Upper lobe of right lung (tissue), 1 donor: Measurements from ENCODE around the gene PYM1. TPM values are rescaled to one million over a fixed set of nuclear protein-coding genes. Genes with fewer than 3 reads are reported as not detected.

Source experiments
- ATAC-seq: fragments of 200-7000 bp; cut with Tn5 transposase; one replicate; pipeline ENCODE4 v1.9.1; 2020; ENCODE audit warnings: mild to moderate bottlenecking, moderate library complexity
- DNase-seq: peaks from one replicate; pipeline ENCODE4 v3.0.0-alpha.2; 2020
- H3K27ac ChIP-seq: fragments of 200-600 bp; one replicate; pipeline ENCODE4 v1.8.0; 2022
- H3K27me3 ChIP-seq: fragments of 200-600 bp; one replicate; pipeline ENCODE4 v1.8.0; 2022; ENCODE audit warnings: mild to moderate bottlenecking
- H3K36me3 ChIP-seq: fragments of 200-600 bp; one replicate; pipeline ENCODE4 v1.8.0; 2022
- H3K4me1 ChIP-seq: fragments of 200-600 bp; one replicate; pipeline ENCODE4 v1.8.0; 2022
- H3K4me3 ChIP-seq: fragments of 200-600 bp; one replicate; pipeline ENCODE4 v1.8.0; 2022; ENCODE audit warnings: mild to moderate bottlenecking
- H3K9me3 ChIP-seq: fragments of 200-600 bp; one replicate; pipeline ENCODE4 v1.8.0; 2022
- CTCF ChIP-seq: fragments of 200-600 bp; IDR thresholded peaks from one replicate; pipeline ENCODE4 v1.8.0; 2022; ENCODE audit warnings: antibody characterized with exemption
- intact Hi-C: fragments of 100-400 bp; cut with DNase I; formaldehyde crosslinking; loops from one replicate; pipeline ENCODE4 v1.11.0; 2022
- total RNA-seq: library from RNA; stranded (reverse); fragmentation: NEBNext Ultra II Directional; extraction: Animal tissue kit (Norgen Biotek cat#: 25700); gene quantifications from one replicate; pipeline ENCODE4 v1.2.1, GENCODE V29; 2021
- donor health status: DM: no; HTN: yes; CAD: no; lungs with severe emphysema.

The PYM1 gene
- total RNA-seq, 1 donor from 2014 or later: 29.1 TPM

- H3K27ac ChIP-seq: peak overlapping the region; percentile 55
- no peaks in the 10 kb centered on the region for H3K27me3 ChIP-seq
- H3K4me3 ChIP-seq: peak overlapping the region; percentile 77
- peaks cover 45% of the 10 kb centered on the region for H3K4me1 ChIP-seq
- ATAC-seq (peak; percentile 38), DNase-seq (no peak)
- no peak for TF ChIP-seq CTCF
- peaks cover 3% of the 10 kb centered on the region for H3K36me3 ChIP-seq
- no peaks in the 10 kb centered on the region for H3K9me3 ChIP-seq
- intact Hi-C loops: no loop called here
Observed at GRCh38 chr12:55932551-55932910, 4.8 kb upstream of the PYM1 start.

- Histone ChIP-seq H3K27ac (peak overlapping the region; percentile 55), H3K27me3 (no peaks in the 10 kb centered on the region), H3K4me1 (peaks cover 45% of the 10 kb centered on the region), H3K36me3 (no peaks in the 10 kb centered on the region), H3K4me3 (peak overlapping the region; percentile 77), H3K9me3 (no peaks in the 10 kb centered on the region)
- peak; percentile 32 for ATAC-seq
- TF ChIP-seq CTCF: no peak
- intact Hi-C loops: no loop called here
- DNase-seq: peak; percentile 80
Observed at GRCh38 chr12:55931780-55932550, 4.3 kb upstream of the PYM1 start.

GRCh38 chr12:55931317-55931779 lies 3.7 kb upstream of the PYM1 start:
- no peak for ATAC-seq
- no peaks in the 10 kb centered on the region for H3K9me3 ChIP-seq
- H3K27ac ChIP-seq: peak overlapping the region; percentile 55
- DNase-seq: no peak
- no peaks in the 10 kb centered on the region for H3K36me3 ChIP-seq
- H3K27me3 ChIP-seq: no peaks in the 10 kb centered on the region
- intact Hi-C loops: no loop called here
- no peak for TF ChIP-seq CTCF
- peaks cover 46% of the 10 kb centered on the region for H3K4me1 ChIP-seq
- peak overlapping the region; percentile 77 for H3K4me3 ChIP-seq

- H3K27ac ChIP-seq: peak within 1 kb of the TSS; percentile 61
- DNase-seq (no peak), ATAC-seq (peak; percentile 2)
- H3K9me3 ChIP-seq: no peaks in the 10 kb centered on the region
- intact Hi-C loops: no loop called here
- H3K4me3 ChIP-seq: peak within 1 kb of the TSS; percentile 77
- H3K36me3 ChIP-seq: no peaks in the 10 kb centered on the region
- no peaks in the 10 kb centered on the region for H3K27me3 ChIP-seq
- H3K4me1 ChIP-seq: peaks cover 50% of the 10 kb centered on the region
- TF ChIP-seq CTCF: peak; percentile 59
Observed at GRCh38 chr12:55930771-55931316, 3.1 kb upstream of the PYM1 start, which contains the start of gene DGKA. TSS of gene DGKA (plus strand) at chr12:55931162. CDS start at chr12:55936504, 5,342 bp downstream.

- DNase-seq: no peak
- TF ChIP-seq CTCF: no peak
- peak overlapping the region; percentile 98 for H3K27ac ChIP-seq
Observed at GRCh38 chr12:55929306-55929791, 1.7 kb upstream of the PYM1 start.

More at GRCh38 chr12:55929306-55929791, 1.7 kb upstream of the PYM1 start:
- peaks cover 50% of the 10 kb centered on the region for H3K4me1 ChIP-seq
- no peak overlapping the region for H3K4me3 ChIP-seq
- no peaks in the 10 kb centered on the region for H3K36me3 ChIP-seq
- no peak for ATAC-seq
- no peaks in the 10 kb centered on the region for H3K9me3 ChIP-seq
- intact Hi-C loops: loop anchor here (10.0 kb wide), 1 partner anchor 95 kb away; no protein-coding TSS in a partner anchor
- H3K27me3 ChIP-seq: no peaks in the 10 kb centered on the region
